GM15510 (cell line): Measurements from ENCODE around the gene PSMG3.
A peak's percentile ranks its signal among the peaks of the same experiment; 100 is the strongest.

Experiments
- POLR2A ChIP-seq: IDR thresholded peaks from 3 replicates; pipeline ENCODE4 v1.6.1; 2011; ENCODE audit warnings: borderline replicate concordance; ENCODE audit not compliant: insufficient read length; ENCODE audit errors: extremely low read depth

The PSMG3 gene

GRCh38 chr7:1533547-1534329 is 36.1 kb downstream of the PSMG3 start:
- TF ChIP-seq POLR2A, result no peak

- TF ChIP-seq POLR2A, result no peak
Measured at GRCh38 chr7:1533255-1533546, 36.6 kb downstream of the PSMG3 start.

GRCh38 chr7:1532456-1533254 is 37.2 kb downstream of the PSMG3 start:
- TF ChIP-seq POLR2A, result no peak

- no peak for TF ChIP-seq POLR2A
Measured at GRCh38 chr7:1531979-1532455, 37.8 kb downstream of the PSMG3 start.

- peak; percentile 11 for TF ChIP-seq POLR2A
Measured at GRCh38 chr7:1531263-1531978, 38.4 kb downstream of the PSMG3 start.

- no peak for TF ChIP-seq POLR2A
Measured at GRCh38 chr7:1530946-1531262, 38.9 kb downstream of the PSMG3 start.

GRCh38 chr7:1529383-1530116 is 40.3 kb downstream of the PSMG3 start:
- TF ChIP-seq POLR2A, result no peak

- no peak for TF ChIP-seq POLR2A
Measured at GRCh38 chr7:1526271-1526754, 43.5 kb downstream of the PSMG3 start.

- TF ChIP-seq POLR2A, result no peak
Measured at GRCh38 chr7:1525409-1525808, 44.4 kb downstream of the PSMG3 start.

GRCh38 chr7:1523844-1524243 is 46.0 kb downstream of the PSMG3 start:
- TF ChIP-seq POLR2A, result no peak

- no peak for TF ChIP-seq POLR2A
Measured at GRCh38 chr7:1523208-1523607, 46.6 kb downstream of the PSMG3 start.

GRCh38 chr7:1521456-1521855 is 48.4 kb downstream of the PSMG3 start:
- TF ChIP-seq POLR2A, result no peak

GRCh38 chr7:1520539-1521234 is 49.1 kb downstream of the PSMG3 start:
- no peak for TF ChIP-seq POLR2A
